Parathyroid adenoma (tissue), 2 donors: ENCODE measurements around the gene DUOX2.

Experiments used
- H2AFZ ChIP-seq: fragments of 300-600 bp; sonication (generic); one replicate; pipeline ENCODE4 v1.7.0; 2017; ENCODE audit warnings: antibody characterized with exemption, mild to moderate bottlenecking
- H3K27ac ChIP-seq: fragments of 300-600 bp; sonication (generic); one replicate; pipeline ENCODE4 v1.7.0; 2017
- H3K27me3 ChIP-seq: fragments of 300-600 bp; sonication (generic); one replicate; pipeline ENCODE4 v1.7.0; 2017; ENCODE audit warnings: low read length; ENCODE audit not compliant: control insufficient read depth, insufficient read depth
- H3K36me3 ChIP-seq: fragments of 300-600 bp; sonication (generic); one replicate; pipeline ENCODE4 v1.7.0; 2017; ENCODE audit warnings: low read length; ENCODE audit not compliant: control insufficient read depth, insufficient read depth
- H3K4me1 ChIP-seq: fragments of 300-600 bp; sonication (generic); one replicate; pipeline ENCODE4 v1.7.0; 2017; ENCODE audit warnings: control low read depth
- H3K4me2 ChIP-seq: fragments of 300-600 bp; sonication (generic); one replicate; pipeline ENCODE4 v1.7.0; 2017; ENCODE audit warnings: low read length
- H3K4me3 ChIP-seq: fragments of 300-600 bp; sonication (generic); one replicate; pipeline ENCODE4 v1.7.0; 2017; ENCODE audit warnings: low read depth, low read length
- H3K79me2 ChIP-seq: fragments of 300-600 bp; sonication (generic); one replicate; pipeline ENCODE4 v1.7.0; 2017; ENCODE audit warnings: control low read depth
- H3K9ac ChIP-seq: fragments of 300-600 bp; sonication (generic); one replicate; pipeline ENCODE4 v1.7.0; 2017; ENCODE audit warnings: mild to moderate bottlenecking
- H3K9me3 ChIP-seq: fragments of 300-600 bp; sonication (generic); one replicate; pipeline ENCODE4 v1.7.0; 2017; ENCODE audit warnings: low read length; ENCODE audit not compliant: control insufficient read depth
- TF ChIP-seq, protein P1 (sequence below): fragments of 300-600 bp; sonication (generic); IDR thresholded peaks from one replicate; pipeline ENCODE4 v1.7.0; 2017; ENCODE audit warnings: antibody characterized with exemption, mild to moderate bottlenecking
- donor health status: primary hyperparathyroidism.

Gene DUOX2

DNA sequence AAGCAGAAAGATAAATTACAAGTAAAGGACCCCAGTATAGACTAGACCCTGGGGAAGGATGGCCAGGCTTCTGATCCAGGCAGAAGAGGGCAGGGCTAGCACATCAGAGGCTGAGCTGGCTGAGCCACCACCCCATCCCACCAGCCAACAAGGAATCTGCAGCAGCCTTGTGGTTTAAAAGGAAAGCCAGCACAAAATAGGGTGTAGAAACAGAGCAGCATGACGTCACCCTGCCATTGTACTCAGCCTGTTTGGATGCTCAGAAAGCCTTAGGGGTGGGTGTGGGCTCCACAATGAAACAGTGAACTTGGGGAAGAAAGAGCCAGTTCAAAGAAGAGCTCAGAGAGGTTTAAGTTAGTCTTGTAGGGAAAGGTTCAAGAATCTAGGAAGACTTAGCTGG lies 44.0 kb upstream of the DUOX2 start:
- no peaks in the 10 kb centered on the region for H3K27me3 ChIP-seq
- no peak overlapping the region for H3K4me2 ChIP-seq
- TF ChIP-seq, protein P1, sequence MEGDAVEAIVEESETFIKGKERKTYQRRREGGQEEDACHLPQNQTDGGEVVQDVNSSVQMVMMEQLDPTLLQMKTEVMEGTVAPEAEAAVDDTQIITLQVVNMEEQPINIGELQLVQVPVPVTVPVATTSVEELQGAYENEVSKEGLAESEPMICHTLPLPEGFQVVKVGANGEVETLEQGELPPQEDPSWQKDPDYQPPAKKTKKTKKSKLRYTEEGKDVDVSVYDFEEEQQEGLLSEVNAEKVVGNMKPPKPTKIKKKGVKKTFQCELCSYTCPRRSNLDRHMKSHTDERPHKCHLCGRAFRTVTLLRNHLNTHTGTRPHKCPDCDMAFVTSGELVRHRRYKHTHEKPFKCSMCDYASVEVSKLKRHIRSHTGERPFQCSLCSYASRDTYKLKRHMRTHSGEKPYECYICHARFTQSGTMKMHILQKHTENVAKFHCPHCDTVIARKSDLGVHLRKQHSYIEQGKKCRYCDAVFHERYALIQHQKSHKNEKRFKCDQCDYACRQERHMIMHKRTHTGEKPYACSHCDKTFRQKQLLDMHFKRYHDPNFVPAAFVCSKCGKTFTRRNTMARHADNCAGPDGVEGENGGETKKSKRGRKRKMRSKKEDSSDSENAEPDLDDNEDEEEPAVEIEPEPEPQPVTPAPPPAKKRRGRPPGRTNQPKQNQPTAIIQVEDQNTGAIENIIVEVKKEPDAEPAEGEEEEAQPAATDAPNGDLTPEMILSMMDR = no peak
- no peaks in the 10 kb centered on the region for H3K36me3 ChIP-seq
- H3K9ac ChIP-seq = no peak overlapping the region
- H3K9me3 ChIP-seq = no peaks in the 10 kb centered on the region
- H3K79me2 ChIP-seq = no peaks in the 10 kb centered on the region
- no peaks in the 10 kb centered on the region for H3K4me1 ChIP-seq
- no peak overlapping the region for H3K27ac ChIP-seq
- no peak overlapping the region for H3K4me3 ChIP-seq
- no peak overlapping the region for H2AFZ ChIP-seq

- H3K9me3 ChIP-seq = no peaks in the 10 kb centered on the region
- no peaks in the 10 kb centered on the region for H3K4me1 ChIP-seq
- no peak overlapping the region for H3K27ac ChIP-seq
- H3K9ac ChIP-seq = no peak overlapping the region
- H2AFZ ChIP-seq = no peak overlapping the region
- H3K36me3 ChIP-seq = no peaks in the 10 kb centered on the region
- H3K4me3 ChIP-seq = no peak overlapping the region
- no peak overlapping the region for H3K4me2 ChIP-seq
- no peaks in the 10 kb centered on the region for H3K27me3 ChIP-seq
- TF ChIP-seq, protein P1 = no peak
- no peaks in the 10 kb centered on the region for H3K79me2 ChIP-seq
Measured at GRCh38 chr15:45156744-45157455, 42.9 kb upstream of the DUOX2 start.

- no peak overlapping the region for H3K4me2 ChIP-seq
- H3K79me2 ChIP-seq = no peaks in the 10 kb centered on the region
- H3K27me3 ChIP-seq = no peaks in the 10 kb centered on the region
- H3K4me3 ChIP-seq = no peak overlapping the region
- no peaks in the 10 kb centered on the region for H3K36me3 ChIP-seq
- no peaks in the 10 kb centered on the region for H3K4me1 ChIP-seq
- no peaks in the 10 kb centered on the region for H3K9me3 ChIP-seq
- H2AFZ ChIP-seq = no peak overlapping the region
- H3K9ac ChIP-seq = no peak overlapping the region
- H3K27ac ChIP-seq = no peak overlapping the region
- TF ChIP-seq, protein P1 = no peak
Measured at GRCh38 chr15:45155739-45156138, 41.8 kb upstream of the DUOX2 start.

GRCh38 chr15:45151998-45152828 lies 38.2 kb upstream of the DUOX2 start:
- Histone ChIP-seq H3K27me3 (no peaks in the 10 kb centered on the region), H3K9ac (no peak overlapping the region), H3K27ac (no peak overlapping the region), H3K4me1 (no peaks in the 10 kb centered on the region), H3K36me3 (no peaks in the 10 kb centered on the region), H3K4me2 (no peak overlapping the region), H3K79me2 (no peaks in the 10 kb centered on the region), H3K4me3 (no peak overlapping the region), H2AFZ (no peak overlapping the region), H3K9me3 (no peaks in the 10 kb centered on the region)
- TF ChIP-seq, protein P1 = no peak
